HepG2 (cell line): ENCODE measurements around the gene KCNQ1OT1. TPM values are rescaled to one million over a fixed set of nuclear protein-coding genes. Genes with fewer than 3 reads are reported as not detected.
A peak's percentile ranks its signal among the peaks of the same experiment; 100 is the strongest.

Experiments
- AKAP8 ChIP-seq: sonication (generic); formaldehyde crosslinking; IDR thresholded peaks from 2 replicates; pipeline ENCODE4 v1.5.1; 2020; ENCODE audit warnings: mild to moderate bottlenecking, missing genetic modification reagents
- CBX2 ChIP-seq, 2 experiments: fragments of 200-600 bp in 1 of 2; sonication (generic); formaldehyde crosslinking in 1 of 2; IDR thresholded peaks; 2 replicates each; pipeline versions ENCODE4 v1.7.0 to v1.8.1; 2018 to 2022; ENCODE audit warnings: low read depth in 2 of 2, low read length in 1 of 2, mild to moderate bottlenecking in 1 of 2, missing genetic modification reagents in 1 of 2
- CENPX ChIP-seq: sonication (generic); formaldehyde crosslinking; IDR thresholded peaks from 2 replicates; pipeline ENCODE4 v1.9.0; 2021; ENCODE audit warnings: mild to moderate bottlenecking, missing genetic modification reagents, moderate library complexity
- ERF ChIP-seq: IDR thresholded peaks from 2 replicates; pipeline ENCODE4 v1.6.1; 2018; ENCODE audit warnings: missing biosample characterization, missing genetic modification reagents
- HDAC6 ChIP-seq: fragments of 200-600 bp; sonication (generic); IDR thresholded peaks from 2 replicates; pipeline ENCODE4 v1.7.0; 2017; ENCODE audit warnings: mild to moderate bottlenecking, antibody characterized with exemption, low read length, low read depth
- HHEX ChIP-seq: IDR thresholded peaks from 2 replicates; pipeline ENCODE4 v1.6.1; 2016; ENCODE audit warnings: control low read depth
- KDM4B ChIP-seq: sonication (generic); formaldehyde crosslinking; IDR thresholded peaks from 2 replicates; pipeline ENCODE4 v1.4.0; 2020; ENCODE audit warnings: missing genetic modification reagents
- MAFK ChIP-seq, 2 experiments: IDR thresholded peaks in 1 of 2; conservative IDR thresholded peaks in 1 of 2; 2 replicates each; pipeline ENCODE4 v1.6.1; 2011; ENCODE audit warnings: improper control_type of control experiment in 2 of 2, low read length in 2 of 2
- MBD4 ChIP-seq: IDR thresholded peaks from 2 replicates; pipeline ENCODE4 v1.6.1; 2012; ENCODE audit warnings: low read length, inconsistent platforms, borderline replicate concordance
- MXI1 ChIP-seq: IDR thresholded peaks from 3 replicates; pipeline ENCODE4 v1.6.1; 2012; ENCODE audit warnings: low read depth, low read length, inconsistent platforms, borderline replicate concordance
- NCOR1 ChIP-seq: fragments of 200-600 bp; sonication (generic); IDR thresholded peaks from 2 replicates; pipeline ENCODE4 v1.7.0; 2017; ENCODE audit warnings: antibody characterized with exemption, low read length, borderline replicate concordance
- NFIC ChIP-seq: IDR thresholded peaks from 2 replicates; pipeline ENCODE4 v1.6.1; 2012; ENCODE audit warnings: mild to moderate bottlenecking, low read length, inconsistent platforms
- PAF1 ChIP-seq: IDR thresholded peaks from 2 replicates; pipeline ENCODE4 v1.6.1; 2016; ENCODE audit warnings: missing genetic modification reagents, missing compliant biosample characterization
- SIX1 ChIP-seq: sonication (generic); formaldehyde crosslinking; IDR thresholded peaks from 2 replicates; pipeline ENCODE4 v1.4.0; 2020; ENCODE audit warnings: missing genetic modification reagents, borderline replicate concordance
- STAT5B ChIP-seq: sonication (generic); formaldehyde crosslinking; IDR thresholded peaks from 2 replicates; pipeline ENCODE4 v1.4.0; 2020; ENCODE audit warnings: missing genetic modification reagents
- U2AF1 ChIP-seq: fragments of 200-400 bp; formaldehyde crosslinking; optimal IDR thresholded peaks from 2 replicates; pipeline ENCODE3; 2017; ENCODE audit warnings: mild to moderate bottlenecking, low read depth, low read length
- ZBTB7A ChIP-seq: sonication (generic); formaldehyde crosslinking; IDR thresholded peaks from 2 replicates; pipeline ENCODE4 v1.8.0; 2022; ENCODE audit warnings: mild to moderate bottlenecking, missing genetic modification reagents
- ZNF124 ChIP-seq: sonication (generic); formaldehyde crosslinking; IDR thresholded peaks from 2 replicates; pipeline ENCODE4 v1.4.0; 2020; ENCODE audit warnings: missing genetic modification reagents
- ZNF225 ChIP-seq: sonication (generic); formaldehyde crosslinking; IDR thresholded peaks from 2 replicates; pipeline ENCODE4 v1.4.0; 2020; ENCODE audit warnings: mild to moderate bottlenecking, missing genetic modification reagents
- ZNF280B ChIP-seq: sonication (generic); formaldehyde crosslinking; IDR thresholded peaks from 2 replicates; pipeline ENCODE4 v1.5.0; 2020; ENCODE audit warnings: missing genetic modification reagents, mild to moderate bottlenecking, borderline replicate concordance
- ZNF431 ChIP-seq: sonication (generic); formaldehyde crosslinking; IDR thresholded peaks from 2 replicates; pipeline ENCODE4 v1.9.0; 2022; ENCODE audit warnings: missing genetic modification reagents, low read depth, mild to moderate bottlenecking, borderline replicate concordance
- ZNF557 ChIP-seq: sonication (generic); formaldehyde crosslinking; IDR thresholded peaks from 2 replicates; pipeline ENCODE4 v1.4.0; 2020; ENCODE audit warnings: missing genetic modification reagents
- ZNF776 ChIP-seq: sonication (generic); formaldehyde crosslinking; IDR thresholded peaks from 2 replicates; pipeline ENCODE4 v1.4.0; 2020; ENCODE audit warnings: mild to moderate bottlenecking, missing genetic modification reagents
- polyA plus RNA-seq, 8 experiments: library from polyadenylated mRNA; depleted of rRNA in 3 of 8; stranded (reverse) in 7 of 8; unstranded in 1 of 8; fragments of >200 nt; fragmentation: Illumina TruSeq in 4 of 8; extraction: Trizol in 4 of 8; gene quantifications; 2 replicates each; pipeline versions ENCODE4 v1.2.1 to v1.2.3, GENCODE V29; 2011 to 2016; ENCODE audit warnings: low read depth in 4 of 8, missing spikeins in 1 of 8, mixed read lengths in 1 of 8; ENCODE audit not compliant: insufficient read depth in 1 of 8
- total RNA-seq, 5 experiments: library from RNA; depleted of rRNA; stranded (reverse); fragments of >200 nt; fragmentation: Illumina TruSeq; extraction: Trizol; gene quantifications; 2 replicates each; pipeline ENCODE4 v1.2.3, GENCODE V29; 2016; ENCODE audit warnings: low read depth in 1 of 5
- TF ChIP-seq, protein P1 (sequence below): sonication (generic); formaldehyde crosslinking; IDR thresholded peaks from 2 replicates; pipeline ENCODE4 v1.8.0; 2022; ENCODE audit warnings: mild to moderate bottlenecking, missing genetic modification reagents, moderate library complexity
- TF ChIP-seq, protein P2 (sequence below): sonication (generic); formaldehyde crosslinking; IDR thresholded peaks from 2 replicates; pipeline ENCODE4 v1.4.0; 2020; ENCODE audit warnings: missing genetic modification reagents; ENCODE audit errors: not compliant biosample characterization
- TF ChIP-seq, protein P3 (sequence below): sonication (generic); formaldehyde crosslinking; conservative IDR thresholded peaks from 2 replicates; pipeline ENCODE4 v1.4.0; 2020; ENCODE audit warnings: mild to moderate bottlenecking, missing genetic modification reagents, moderate library complexity

KCNQ1OT1 gene
- total and polyA plus RNA-seq, 2 of the 13 experiments (the other 11 are each of a cell fraction or from before 2014, with no cell fraction given): 1.3 to 18.9 TPM

DNA sequence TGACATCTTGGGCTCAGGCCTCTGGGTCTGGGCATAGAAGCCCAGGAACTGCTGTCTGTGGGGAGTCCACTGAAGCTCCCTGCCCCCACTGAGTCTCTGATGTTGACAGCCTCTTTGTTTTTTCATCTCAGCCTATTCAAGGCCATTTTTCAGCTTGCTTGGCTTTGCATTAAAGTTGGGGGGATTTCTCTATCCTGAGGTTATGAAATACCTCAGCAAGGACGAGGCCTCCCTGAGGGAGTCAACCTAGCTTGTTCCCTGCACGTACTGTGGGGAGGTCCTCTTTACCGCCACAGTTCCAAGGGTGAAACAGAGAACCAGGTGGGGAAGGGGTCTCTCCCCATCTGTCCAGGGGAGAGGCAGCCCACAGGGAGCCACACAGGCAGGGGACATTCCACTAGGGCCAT, 8.4 kb downstream of the KCNQ1OT1 start (continued):
- no peak for TF ChIP-seq SIX1 (CRISPR knock-in tag)
- no peak for TF ChIP-seq HHEX (CRISPR knock-in tag)
- no peak for TF ChIP-seq ZNF280B
- TF ChIP-seq ZNF431 (CRISPR knock-in tag): no peak
- no peak for TF ChIP-seq MBD4
- no peak for TF ChIP-seq PAF1
- TF ChIP-seq NFIC: no peak
- no peak for TF ChIP-seq STAT5B
- no peak for TF ChIP-seq AKAP8 (CRISPR knock-in tag)
- TF ChIP-seq ERF (CRISPR knock-in tag): peak; percentile 55; the same call in 1 of the 2 replicates
- no peak for TF ChIP-seq ZNF557 (CRISPR knock-in tag)
- no peak for TF ChIP-seq ZNF225 (CRISPR knock-in tag)
- TF ChIP-seq, protein P1, sequence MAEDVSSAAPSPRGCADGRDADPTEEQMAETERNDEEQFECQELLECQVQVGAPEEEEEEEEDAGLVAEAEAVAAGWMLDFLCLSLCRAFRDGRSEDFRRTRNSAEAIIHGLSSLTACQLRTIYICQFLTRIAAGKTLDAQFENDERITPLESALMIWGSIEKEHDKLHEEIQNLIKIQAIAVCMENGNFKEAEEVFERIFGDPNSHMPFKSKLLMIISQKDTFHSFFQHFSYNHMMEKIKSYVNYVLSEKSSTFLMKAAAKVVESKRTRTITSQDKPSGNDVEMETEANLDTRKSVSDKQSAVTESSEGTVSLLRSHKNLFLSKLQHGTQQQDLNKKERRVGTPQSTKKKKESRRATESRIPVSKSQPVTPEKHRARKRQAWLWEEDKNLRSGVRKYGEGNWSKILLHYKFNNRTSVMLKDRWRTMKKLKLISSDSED (CRISPR knock-in tag): no peak
- no peak for TF ChIP-seq ZNF776 (CRISPR knock-in tag)
- TF ChIP-seq MXI1: no peak
- TF ChIP-seq, protein P2, sequence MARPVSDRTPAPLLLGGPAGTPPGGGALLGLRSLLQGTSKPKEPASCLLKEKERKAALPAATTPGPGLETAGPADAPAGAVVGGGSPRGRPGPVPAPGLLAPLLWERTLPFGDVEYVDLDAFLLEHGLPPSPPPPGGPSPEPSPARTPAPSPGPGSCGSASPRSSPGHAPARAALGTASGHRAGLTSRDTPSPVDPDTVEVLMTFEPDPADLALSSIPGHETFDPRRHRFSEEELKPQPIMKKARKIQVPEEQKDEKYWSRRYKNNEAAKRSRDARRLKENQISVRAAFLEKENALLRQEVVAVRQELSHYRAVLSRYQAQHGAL (CRISPR knock-in tag): no peak
- no peak for TF ChIP-seq U2AF1
- no peak for TF ChIP-seq NCOR1
- TF ChIP-seq CBX2 (IDR thresholded peaks at IDR 0.05; ENCODE audit: low read depth, low read length): no peak
- no peak for TF ChIP-seq CBX2 (CRISPR knock-in tag; IDR thresholded peaks at IDR 0.05; ENCODE audit: low read depth)
- TF ChIP-seq, protein P3, sequence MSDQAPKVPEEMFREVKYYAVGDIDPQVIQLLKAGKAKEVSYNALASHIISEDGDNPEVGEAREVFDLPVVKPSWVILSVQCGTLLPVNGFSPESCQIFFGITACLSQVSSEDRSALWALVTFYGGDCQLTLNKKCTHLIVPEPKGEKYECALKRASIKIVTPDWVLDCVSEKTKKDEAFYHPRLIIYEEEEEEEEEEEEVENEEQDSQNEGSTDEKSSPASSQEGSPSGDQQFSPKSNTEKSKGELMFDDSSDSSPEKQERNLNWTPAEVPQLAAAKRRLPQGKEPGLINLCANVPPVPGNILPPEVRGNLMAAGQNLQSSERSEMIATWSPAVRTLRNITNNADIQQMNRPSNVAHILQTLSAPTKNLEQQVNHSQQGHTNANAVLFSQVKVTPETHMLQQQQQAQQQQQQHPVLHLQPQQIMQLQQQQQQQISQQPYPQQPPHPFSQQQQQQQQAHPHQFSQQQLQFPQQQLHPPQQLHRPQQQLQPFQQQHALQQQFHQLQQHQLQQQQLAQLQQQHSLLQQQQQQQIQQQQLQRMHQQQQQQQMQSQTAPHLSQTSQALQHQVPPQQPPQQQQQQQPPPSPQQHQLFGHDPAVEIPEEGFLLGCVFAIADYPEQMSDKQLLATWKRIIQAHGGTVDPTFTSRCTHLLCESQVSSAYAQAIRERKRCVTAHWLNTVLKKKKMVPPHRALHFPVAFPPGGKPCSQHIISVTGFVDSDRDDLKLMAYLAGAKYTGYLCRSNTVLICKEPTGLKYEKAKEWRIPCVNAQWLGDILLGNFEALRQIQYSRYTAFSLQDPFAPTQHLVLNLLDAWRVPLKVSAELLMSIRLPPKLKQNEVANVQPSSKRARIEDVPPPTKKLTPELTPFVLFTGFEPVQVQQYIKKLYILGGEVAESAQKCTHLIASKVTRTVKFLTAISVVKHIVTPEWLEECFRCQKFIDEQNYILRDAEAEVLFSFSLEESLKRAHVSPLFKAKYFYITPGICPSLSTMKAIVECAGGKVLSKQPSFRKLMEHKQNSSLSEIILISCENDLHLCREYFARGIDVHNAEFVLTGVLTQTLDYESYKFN: peak; percentile 51
- no peak for TF ChIP-seq ZNF124 (CRISPR knock-in tag)
- no peak for TF ChIP-seq ZBTB7A (CRISPR knock-in tag)
- TF ChIP-seq CENPX (CRISPR knock-in tag): no peak
- TF ChIP-seq HDAC6: no peak
- no peak for TF ChIP-seq KDM4B
- TF ChIP-seq MAFK (conservative IDR thresholded peaks at IDR 0.05 in 1 of 2, IDR thresholded peaks at IDR 0.05 in 1 of 2; ENCODE audit: low read length in 2 of 2): no peak
